Keratinocyte (primary cell): Measurements from ENCODE around the gene MIEN1. TPM values are rescaled to one million over a fixed set of nuclear protein-coding genes. Genes with fewer than 3 reads are reported as not detected.

Experiments used
- DNase-seq: peaks from one replicate; pipeline ENCODE4 v3.0.0-alpha.2; 2011; ENCODE audit warnings: low read depth, missing footprints, low spot score
- FAIRE-seq: peaks from 2 replicates; lab custom pipeline; 2011; peaks lifted over from hg19 to GRCh38; lab: Jason Lieb, UNC
- H2AFZ ChIP-seq: 2 replicates; pipeline ENCODE4 v1.6.0; 2012; ENCODE audit warnings: low read length, control low read depth, inconsistent platforms; ENCODE audit not compliant: control insufficient read depth
- H3K27ac ChIP-seq: 2 replicates; pipeline ENCODE4 v1.5.1; 2011; ENCODE audit warnings: low read length; ENCODE audit not compliant: control insufficient read depth, insufficient read depth
- H3K27me3 ChIP-seq: 3 replicates; pipeline ENCODE4 v1.6.0; 2011; ENCODE audit warnings: low read length; ENCODE audit not compliant: control insufficient read depth, insufficient read depth; ENCODE audit errors: extremely low read depth
- H3K36me3 ChIP-seq, 2 experiments: 2 replicates in 1 of 2; 3 replicates in 1 of 2; pipeline ENCODE4 v1.5.1; 2011; ENCODE audit warnings: low read length in 2 of 2, mild to moderate bottlenecking in 1 of 2; ENCODE audit not compliant: control insufficient read depth in 2 of 2, insufficient read depth in 2 of 2; ENCODE audit errors: extremely low read depth in 1 of 2
- H3K4me1 ChIP-seq: 3 replicates; pipeline ENCODE4 v1.5.1; 2011; ENCODE audit warnings: low read length; ENCODE audit not compliant: control insufficient read depth, insufficient read depth; ENCODE audit errors: extremely low read depth
- H3K4me2 ChIP-seq: 3 replicates; pipeline ENCODE4 v1.6.0; 2011; ENCODE audit warnings: low read depth, low read length; ENCODE audit not compliant: control insufficient read depth, insufficient read depth; ENCODE audit errors: extremely low read depth
- H3K4me3 ChIP-seq, 3 experiments: fragments of 200-600 bp in 1 of 3; sonication (generic) in 1 of 3; 2 replicates in 2 of 3; 3 replicates in 1 of 3; pipeline ENCODE4 v1.5.1; 2011 to 2016; ENCODE audit warnings: low read length in 3 of 3, mild to moderate bottlenecking in 3 of 3, control low read depth in 2 of 3, inconsistent platforms in 1 of 3, low read depth in 1 of 3, mixed read lengths in 1 of 3, mixed run types in 1 of 3, moderate library complexity in 1 of 3; ENCODE audit not compliant: control insufficient read depth in 2 of 3, insufficient read depth in 2 of 3; ENCODE audit errors: extremely low read depth in 1 of 3
- H3K79me2 ChIP-seq: 2 replicates; pipeline ENCODE4 v1.6.0; 2012; ENCODE audit warnings: low read length; ENCODE audit not compliant: control insufficient read depth, insufficient read depth
- H3K9ac ChIP-seq: 3 replicates; pipeline ENCODE4 v1.6.0; 2011; ENCODE audit warnings: low read length; ENCODE audit not compliant: control insufficient read depth, insufficient read depth; ENCODE audit errors: extremely low read depth
- H3K9me1 ChIP-seq: 3 replicates; pipeline ENCODE4 v1.6.0; 2011; ENCODE audit warnings: low read length; ENCODE audit not compliant: control insufficient read depth, insufficient read depth; ENCODE audit errors: extremely low read depth
- H3K9me3 ChIP-seq: 2 replicates; pipeline ENCODE4 v1.5.1; 2012; ENCODE audit warnings: low read depth, low read length; ENCODE audit not compliant: control insufficient read depth
- H4K20me1 ChIP-seq: 3 replicates; pipeline ENCODE4 v1.6.0; 2011; ENCODE audit warnings: low read length; ENCODE audit not compliant: control insufficient read depth, insufficient read depth; ENCODE audit errors: extremely low read depth
- EZH2 ChIP-seq: IDR thresholded peaks from one replicate; pipeline ENCODE4 v1.6.1; 2012; ENCODE audit warnings: inconsistent platforms, mild to moderate bottlenecking, low read length, moderate library complexity
- dilution Hi-C: fragments of 300-500 bp; cut with MboI; formaldehyde crosslinking; loops from one replicate; pipeline ENCODE4 v1.7.0; 2020; ENCODE audit warnings: low sequenced_read_pairs; ENCODE audit not compliant: extremely low pct_ligation_motif_present
- polyA plus RNA-seq, 5 experiments: library from polyadenylated mRNA; depleted of rRNA in 3 of 5; stranded (reverse) in 3 of 5; stranded (forward) in 1 of 5; unstranded in 1 of 5; fragments of >200 nt; gene quantifications; 1 replicate in 1 of 5; 2 replicates in 3 of 5; 3 replicates in 1 of 5; pipeline versions ENCODE4 v1.2.1 to v1.2.3, GENCODE V29; 2011 to 2012; ENCODE audit warnings: missing spikeins in 2 of 5, low read depth in 1 of 5, low replicate concordance in 1 of 5
- TF ChIP-seq, protein P1 (sequence below), 3 experiments: IDR thresholded peaks in 1 of 3; conservative IDR thresholded peaks in 1 of 3; optimal IDR thresholded peaks in 1 of 3; 2 replicates in 2 of 3; 3 replicates in 1 of 3; pipeline versions ENCODE3 to v1.5.1; 2011; ENCODE audit warnings: low read length in 3 of 3, mild to moderate bottlenecking in 3 of 3, moderate library complexity in 2 of 3, control low read depth in 1 of 3, inconsistent platforms in 1 of 3; ENCODE audit not compliant: insufficient read depth in 2 of 3; ENCODE audit errors: extremely low read depth in 1 of 3

Gene MIEN1
- polyA plus RNA-seq, 1 donor (not counting 4 experiments of a cell fraction or from before 2014, with no cell fraction given): 38.4 TPM

DNA sequence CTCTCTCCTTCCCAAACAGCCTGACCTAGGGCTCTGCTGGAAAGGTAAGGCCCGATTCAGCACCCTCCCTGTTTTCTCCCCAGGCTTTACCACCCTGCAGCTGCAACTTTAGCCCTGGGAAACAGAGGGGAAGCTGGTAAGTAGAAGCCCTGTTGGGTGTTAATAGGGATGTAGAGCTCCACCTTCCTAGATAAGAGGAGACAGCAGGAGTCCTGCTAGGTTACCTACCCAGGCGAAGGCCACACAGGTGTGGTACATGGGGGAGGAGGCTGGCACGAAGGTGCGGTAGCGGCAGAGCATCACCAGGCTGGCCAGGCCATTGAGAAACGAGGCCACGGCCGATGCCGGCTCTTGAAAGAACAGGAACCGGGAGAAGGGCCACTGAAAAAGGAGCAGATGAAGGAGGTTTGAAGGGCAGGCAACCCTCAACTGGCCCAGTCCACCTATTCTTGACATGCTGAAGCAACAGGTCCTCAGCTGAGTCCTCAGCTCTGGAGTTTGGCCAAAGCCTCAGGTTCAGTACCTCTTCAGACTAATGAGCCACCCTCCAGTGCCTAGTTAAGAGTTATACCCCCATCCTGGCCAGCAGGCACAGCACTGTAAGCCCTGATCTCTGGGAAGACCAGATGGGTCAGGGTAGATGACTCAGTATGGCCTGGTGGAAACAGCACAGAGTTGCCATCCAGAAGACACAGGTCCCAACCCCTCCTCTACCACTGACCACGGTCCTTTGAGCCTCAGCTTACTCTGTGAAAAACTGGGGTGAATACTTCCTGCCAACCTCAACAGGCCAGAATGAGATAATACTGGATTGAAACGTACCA, 45.8 kb downstream of the MIEN1 start:
- DNase-seq (no peak), FAIRE-seq (no peak)
- no peak for TF ChIP-seq EZH2
- TF ChIP-seq, protein P1, sequence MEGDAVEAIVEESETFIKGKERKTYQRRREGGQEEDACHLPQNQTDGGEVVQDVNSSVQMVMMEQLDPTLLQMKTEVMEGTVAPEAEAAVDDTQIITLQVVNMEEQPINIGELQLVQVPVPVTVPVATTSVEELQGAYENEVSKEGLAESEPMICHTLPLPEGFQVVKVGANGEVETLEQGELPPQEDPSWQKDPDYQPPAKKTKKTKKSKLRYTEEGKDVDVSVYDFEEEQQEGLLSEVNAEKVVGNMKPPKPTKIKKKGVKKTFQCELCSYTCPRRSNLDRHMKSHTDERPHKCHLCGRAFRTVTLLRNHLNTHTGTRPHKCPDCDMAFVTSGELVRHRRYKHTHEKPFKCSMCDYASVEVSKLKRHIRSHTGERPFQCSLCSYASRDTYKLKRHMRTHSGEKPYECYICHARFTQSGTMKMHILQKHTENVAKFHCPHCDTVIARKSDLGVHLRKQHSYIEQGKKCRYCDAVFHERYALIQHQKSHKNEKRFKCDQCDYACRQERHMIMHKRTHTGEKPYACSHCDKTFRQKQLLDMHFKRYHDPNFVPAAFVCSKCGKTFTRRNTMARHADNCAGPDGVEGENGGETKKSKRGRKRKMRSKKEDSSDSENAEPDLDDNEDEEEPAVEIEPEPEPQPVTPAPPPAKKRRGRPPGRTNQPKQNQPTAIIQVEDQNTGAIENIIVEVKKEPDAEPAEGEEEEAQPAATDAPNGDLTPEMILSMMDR (optimal IDR thresholded peaks at IDR 0.05 in 1 of 3, IDR thresholded peaks at IDR 0.05 in 1 of 3, conservative IDR thresholded peaks at IDR 0.05 in 1 of 3; ENCODE audit: extremely low read depth in 1 of 3, insufficient read depth in 2 of 3, low read length in 3 of 3): no peak
- no peaks in the 10 kb centered on the region for H3K27me3 ChIP-seq
- H3K9ac ChIP-seq: no peak overlapping the region
- no peak overlapping the region for H3K27ac ChIP-seq
- H3K9me1 ChIP-seq: no peaks in the 10 kb centered on the region
- no peaks in the 10 kb centered on the region for H3K9me3 ChIP-seq
- H2AFZ ChIP-seq: no peak overlapping the region
- peaks cover 14% of the 10 kb centered on the region for H3K4me1 ChIP-seq
- dilution Hi-C loops: no loop called here
- H3K4me3 ChIP-seq: no peak overlapping the region
- H3K79me2 ChIP-seq: no peaks in the 10 kb centered on the region
- H3K36me3 ChIP-seq: no peaks in the 10 kb centered on the region
- H4K20me1 ChIP-seq: no peaks in the 10 kb centered on the region
- no peak overlapping the region for H3K4me2 ChIP-seq

DNA sequence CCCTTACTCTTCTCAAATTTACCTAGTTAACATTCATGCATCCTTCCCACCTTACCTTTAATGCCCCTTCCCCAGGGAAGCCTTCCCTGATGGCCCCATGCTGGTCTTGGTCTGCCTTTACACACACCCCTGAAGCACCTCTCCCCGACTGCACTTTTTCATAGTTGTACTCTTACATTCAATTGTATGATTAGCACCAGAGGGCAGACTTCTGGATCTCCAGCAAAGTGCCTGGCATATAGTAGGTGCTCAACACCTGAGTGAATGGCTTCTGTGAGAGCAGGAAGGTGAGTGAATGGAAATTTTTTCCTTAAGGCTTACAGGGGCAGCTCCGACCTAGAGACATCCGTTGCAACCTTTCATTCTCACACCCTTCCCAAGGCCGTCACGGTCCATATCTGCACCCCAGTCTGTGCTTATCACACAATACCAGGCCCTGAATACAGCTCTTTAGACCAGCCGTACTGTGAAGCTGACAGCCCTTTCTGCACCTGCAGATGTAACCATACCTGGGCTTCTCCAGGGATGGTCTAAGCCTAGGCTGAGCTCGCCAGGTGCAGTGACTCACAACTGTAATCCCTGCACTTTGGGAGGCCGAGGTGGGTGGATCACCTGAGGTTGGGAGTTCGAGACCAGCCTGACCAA, 46.9 kb downstream of the MIEN1 start:
- FAIRE-seq (no peak), DNase-seq (no peak)
- no peak overlapping the region for H3K4me3 ChIP-seq
- no peak overlapping the region for H3K27ac ChIP-seq
- no peaks in the 10 kb centered on the region for H3K27me3 ChIP-seq
- no peaks in the 10 kb centered on the region for H3K36me3 ChIP-seq
- dilution Hi-C loops: no loop called here
- no peaks in the 10 kb centered on the region for H3K9me1 ChIP-seq
- no peak overlapping the region for H3K9ac ChIP-seq
- no peak overlapping the region for H3K4me2 ChIP-seq
- no peaks in the 10 kb centered on the region for H3K9me3 ChIP-seq
- peaks cover 4% of the 10 kb centered on the region for H3K4me1 ChIP-seq
- TF ChIP-seq, protein P1 (optimal IDR thresholded peaks at IDR 0.05 in 1 of 3, IDR thresholded peaks at IDR 0.05 in 1 of 3, conservative IDR thresholded peaks at IDR 0.05 in 1 of 3; ENCODE audit: extremely low read depth in 1 of 3, insufficient read depth in 2 of 3, low read length in 3 of 3): no peak
- TF ChIP-seq EZH2: no peak
- H3K79me2 ChIP-seq: no peaks in the 10 kb centered on the region
- H2AFZ ChIP-seq: no peak overlapping the region
- no peaks in the 10 kb centered on the region for H4K20me1 ChIP-seq
